PC-3 (cell line): ENCODE data around the gene REXO4. TPM values are rescaled to one million over a fixed set of nuclear protein-coding genes. Genes with fewer than 3 reads are reported as not detected.
"Not testable (repeated sequence)": the region's sequence is repeated elsewhere in the genome, so short reads cannot be mapped to it uniquely, and the experiment has no call there.

Experiments used
- ATAC-seq: fragments of 200-7000 bp; cut with Tn5 transposase; 2 replicates; pipeline ENCODE4 v1.9.1; 2020; ENCODE audit warnings: mild to moderate bottlenecking, moderate library complexity
- BruUV-seq: library from RNA; stranded (reverse); fragments of 400-500 nt; replicated peaks from 2 replicates; lab custom pipeline; 2021; lab: Mats Ljungman, UMichigan
- CTCF ChIA-PET: fragments of 300-600 bp; sonication (Branson Sonifier 250); formaldehyde crosslinking; loops from one replicate; lab custom pipeline; 2022; ENCODE audit warnings: antibody characterized with exemption; lab: Charles Lee
- POLR2A ChIA-PET: fragments of 300-600 bp; sonication (Branson Sonifier 250); formaldehyde crosslinking; loops from one replicate; lab custom pipeline; 2022; ENCODE audit warnings: antibody characterized with exemption; ENCODE audit not compliant: unreplicated experiment; lab: Charles Lee
- DNase-seq: peaks from one replicate; pipeline ENCODE4 v3.0.0-alpha.2; 2015
- H2AFZ ChIP-seq: fragments of 300-600 bp; sonication (generic); 2 replicates; pipeline ENCODE4 v1.6.0; 2016; ENCODE audit warnings: antibody characterized with exemption, low read length
- H3F3A ChIP-seq: fragments of 300-600 bp; sonication (generic); one replicate; pipeline ENCODE4 v1.6.0; 2017; ENCODE audit warnings: antibody characterized with exemption, low read length, control low read depth, mild to moderate bottlenecking; ENCODE audit not compliant: unreplicated experiment
- H3K27ac ChIP-seq: fragments of 300-600 bp; sonication (generic); 2 replicates; pipeline ENCODE4 v1.5.1; 2016; ENCODE audit warnings: mild to moderate bottlenecking, low read length
- H3K27me3 ChIP-seq: fragments of 300-600 bp; sonication (generic); 2 replicates; pipeline ENCODE4 v1.6.1; 2016; ENCODE audit warnings: low read length, mixed read lengths
- H3K36me3 ChIP-seq: fragments of 300-600 bp; sonication (generic); 2 replicates; pipeline ENCODE4 v1.6.1; 2016; ENCODE audit warnings: low read depth, mixed run types, low read length, mixed read lengths
- H3K4me1 ChIP-seq: fragments of 300-600 bp; sonication (generic); 2 replicates; pipeline ENCODE4 v1.5.1; 2016; ENCODE audit warnings: low read length; ENCODE audit not compliant: insufficient read depth
- H3K4me2 ChIP-seq: fragments of 300-600 bp; sonication (generic); 2 replicates; pipeline ENCODE4 v1.6.0; 2016; ENCODE audit warnings: low read length
- H3K4me3 ChIP-seq: fragments of 300-600 bp; sonication (generic); 2 replicates; pipeline ENCODE4 v1.5.1; 2016; ENCODE audit warnings: mild to moderate bottlenecking, low read length, mixed read lengths
- H3K79me2 ChIP-seq: fragments of 300-600 bp; sonication (generic); 2 replicates; pipeline ENCODE4 v1.6.1; 2017; ENCODE audit warnings: low read length, mixed read lengths
- H3K9ac ChIP-seq: fragments of 300-600 bp; sonication (generic); 2 replicates; pipeline ENCODE4 v1.6.0; 2016; ENCODE audit warnings: mild to moderate bottlenecking, low read length
- H3K9me2 ChIP-seq: fragments of 300-600 bp; sonication (generic); replicated peaks from 2 replicates; pipeline ENCODE4 v1.6.1; 2016; ENCODE audit warnings: mixed run types, low read length, mixed read lengths
- H3K9me3 ChIP-seq: fragments of 300-600 bp; sonication (generic); 2 replicates; pipeline ENCODE4 v1.6.1; 2016; ENCODE audit warnings: low read length, mixed read lengths
- H4K20me1 ChIP-seq: fragments of 300-600 bp; sonication (generic); 2 replicates; pipeline ENCODE4 v1.6.1; 2016; ENCODE audit warnings: low read length, mixed read lengths
- CTCF ChIP-seq: fragments of 300-600 bp; sonication (generic); conservative IDR thresholded peaks from 2 replicates; pipeline ENCODE4 v1.5.1; 2017; ENCODE audit warnings: antibody characterized with exemption, low read depth, mild to moderate bottlenecking, low read length
- EZH2 ChIP-seq: fragments of 300-600 bp; sonication (generic); IDR thresholded peaks from one replicate; pipeline ENCODE4 v1.6.1; 2017; ENCODE audit warnings: antibody characterized with exemption, mild to moderate bottlenecking, low read length; ENCODE audit not compliant: unreplicated experiment
- EZH2phosphoT487 ChIP-seq: fragments of 300-600 bp; sonication (generic); IDR thresholded peaks from 2 replicates; pipeline ENCODE4 v1.6.1; 2018; ENCODE audit warnings: mild to moderate bottlenecking, antibody characterized with exemption, low read length, borderline replicate concordance
- intact Hi-C: fragments of 100-400 bp; cut with micrococcal nuclease; formaldehyde crosslinking; loops from 2 replicates; pipeline ENCODE4 v1.9.0; 2023
- total RNA-seq: library from RNA; depleted of rRNA; stranded (reverse); fragments of >200 nt; gene quantifications from 2 replicates; pipeline ENCODE4 v1.2.3, GENCODE V29; 2014

Gene REXO4
- total RNA-seq, 1 experiment from 2014 or later, result 34.1 TPM

- no peak overlapping the region for H3K27ac ChIP-seq
- H3K9me2 ChIP-seq, result no peaks in the 10 kb centered on the region
- no peak overlapping the region for H2AFZ ChIP-seq
- POLR2A ChIA-PET, result no interaction called here
- H3K36me3 ChIP-seq, result no peaks in the 10 kb centered on the region
- no peak overlapping the region for H3K4me2 ChIP-seq
- ATAC-seq (no peak), DNase-seq (no peak)
- TF ChIP-seq CTCF (no peak), EZH2phosphoT487 (no peak), EZH2 (no peak)
- H3K4me1 ChIP-seq, result no peaks in the 10 kb centered on the region
- no peaks in the 10 kb centered on the region for H3K9me3 ChIP-seq
- no peaks in the 10 kb centered on the region for H3K27me3 ChIP-seq
- no peaks in the 10 kb centered on the region for H3K79me2 ChIP-seq
- H3K4me3 ChIP-seq, result no peak overlapping the region
- CTCF ChIA-PET, result no interaction called here
- H3F3A ChIP-seq, result no peaks in the 10 kb centered on the region
- intact Hi-C loops, result no loop called here
- no TSS peak for BruUV-seq
- no peak overlapping the region for H3K9ac ChIP-seq
- H4K20me1 ChIP-seq, result no peaks in the 10 kb centered on the region
These were observed 24.4 kb downstream of the REXO4 start for GRCh38 chr9:133393399-133393798.

- H3K27ac ChIP-seq, ATAC-seq, POLR2A ChIA-PET, H2AFZ ChIP-seq, H3F3A ChIP-seq, BruUV-seq, H3K79me2 ChIP-seq, H3K4me3 ChIP-seq, H4K20me1 ChIP-seq, H3K9me3 ChIP-seq, H3K9me2 ChIP-seq, H3K4me2 ChIP-seq, H3K4me1 ChIP-seq, H3K27me3 ChIP-seq, CTCF ChIA-PET, H3K9ac ChIP-seq, intact Hi-C loops, H3K36me3 ChIP-seq, DNase-seq: not testable (repeated sequence)
These were observed 25.5 kb downstream of the REXO4 start for GRCh38 chr9:133392308-133392707.

- H3K9me3 ChIP-seq, BruUV-seq, CTCF ChIA-PET, H4K20me1 ChIP-seq, H3K27me3 ChIP-seq, H3K79me2 ChIP-seq, H3F3A ChIP-seq, H3K4me3 ChIP-seq, H3K9ac ChIP-seq, H3K36me3 ChIP-seq, intact Hi-C loops, H3K27ac ChIP-seq, ATAC-seq, POLR2A ChIA-PET, DNase-seq, H3K4me1 ChIP-seq, H2AFZ ChIP-seq, H3K4me2 ChIP-seq, H3K9me2 ChIP-seq: not testable (repeated sequence)
These were observed 26.4 kb downstream of the REXO4 start for GRCh38 chr9:133391449-133391848.

- no peaks in the 10 kb centered on the region for H3F3A ChIP-seq
- DNase-seq (no peak), ATAC-seq (no peak)
- no peaks in the 10 kb centered on the region for H3K9me3 ChIP-seq
- no peak overlapping the region for H3K27ac ChIP-seq
- no peaks in the 10 kb centered on the region for H3K4me1 ChIP-seq
- ChIA-PET CTCF (no interaction called here), POLR2A (no interaction called here)
- H3K36me3 ChIP-seq, result no peaks in the 10 kb centered on the region
- intact Hi-C loops, result no loop called here
- H3K79me2 ChIP-seq, result no peaks in the 10 kb centered on the region
- TF ChIP-seq CTCF, result no peak
- no peak for TF ChIP-seq EZH2phosphoT487
- no peak for TF ChIP-seq EZH2
- no TSS peak for BruUV-seq
- no peak overlapping the region for H3K9ac ChIP-seq
- no peaks in the 10 kb centered on the region for H3K9me2 ChIP-seq
- no peaks in the 10 kb centered on the region for H4K20me1 ChIP-seq
- no peak overlapping the region for H3K4me2 ChIP-seq
- no peak overlapping the region for H3K4me3 ChIP-seq
- H3K27me3 ChIP-seq, result no peaks in the 10 kb centered on the region
- H2AFZ ChIP-seq, result no peak overlapping the region
These were observed 27.1 kb downstream of the REXO4 start for GRCh38 chr9:133390713-133391112.
